AG09309 (cell line): ENCODE results near the gene FAM110C.
"Not testable (repeated sequence)": the region's sequence is repeated elsewhere in the genome, so short reads cannot be mapped to it uniquely, and the experiment has no call there.

Experiments used
- DNase-seq: peaks from one replicate; pipeline ENCODE4 v3.0.0-alpha.2; 2010; ENCODE audit warnings: low read depth
- H3K4me3 ChIP-seq: 2 replicates; pipeline ENCODE4 v1.5.1; 2011; ENCODE audit warnings: mild to moderate bottlenecking, low read depth, low read length, moderate library complexity; ENCODE audit not compliant: control insufficient read depth
- TF ChIP-seq, protein P1 (sequence below): IDR thresholded peaks from 2 replicates; pipeline ENCODE4 v1.5.1; 2011; ENCODE audit warnings: mild to moderate bottlenecking, low read depth, low read length, inconsistent platforms; ENCODE audit not compliant: insufficient read depth, control insufficient read depth; ENCODE audit errors: missing control alignments

Gene FAM110C

DNA sequence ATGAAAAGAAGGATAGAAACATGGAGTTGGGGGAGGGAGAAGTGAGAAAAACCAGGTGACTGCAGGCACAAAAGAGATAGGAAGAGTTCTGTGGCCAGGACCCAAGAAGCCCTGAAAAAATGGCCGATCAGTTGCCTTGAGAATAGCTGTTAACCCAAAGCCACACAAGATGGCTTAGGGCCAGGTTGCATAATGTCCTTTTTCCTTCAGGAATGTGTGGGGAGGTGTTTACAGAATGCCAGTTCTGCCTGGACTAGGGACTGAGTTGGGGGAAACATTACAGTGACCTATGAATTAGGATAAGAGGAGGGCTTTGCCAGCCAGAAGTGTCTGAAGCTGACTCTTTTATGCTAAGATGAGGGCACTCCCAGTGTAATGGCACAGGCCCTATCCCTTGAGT is 17.1 kb downstream of the FAM110C start:
- no peak for DNase-seq
- TF ChIP-seq, protein P1, sequence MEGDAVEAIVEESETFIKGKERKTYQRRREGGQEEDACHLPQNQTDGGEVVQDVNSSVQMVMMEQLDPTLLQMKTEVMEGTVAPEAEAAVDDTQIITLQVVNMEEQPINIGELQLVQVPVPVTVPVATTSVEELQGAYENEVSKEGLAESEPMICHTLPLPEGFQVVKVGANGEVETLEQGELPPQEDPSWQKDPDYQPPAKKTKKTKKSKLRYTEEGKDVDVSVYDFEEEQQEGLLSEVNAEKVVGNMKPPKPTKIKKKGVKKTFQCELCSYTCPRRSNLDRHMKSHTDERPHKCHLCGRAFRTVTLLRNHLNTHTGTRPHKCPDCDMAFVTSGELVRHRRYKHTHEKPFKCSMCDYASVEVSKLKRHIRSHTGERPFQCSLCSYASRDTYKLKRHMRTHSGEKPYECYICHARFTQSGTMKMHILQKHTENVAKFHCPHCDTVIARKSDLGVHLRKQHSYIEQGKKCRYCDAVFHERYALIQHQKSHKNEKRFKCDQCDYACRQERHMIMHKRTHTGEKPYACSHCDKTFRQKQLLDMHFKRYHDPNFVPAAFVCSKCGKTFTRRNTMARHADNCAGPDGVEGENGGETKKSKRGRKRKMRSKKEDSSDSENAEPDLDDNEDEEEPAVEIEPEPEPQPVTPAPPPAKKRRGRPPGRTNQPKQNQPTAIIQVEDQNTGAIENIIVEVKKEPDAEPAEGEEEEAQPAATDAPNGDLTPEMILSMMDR, result no peak
- H3K4me3 ChIP-seq, result no peak overlapping the region

DNA sequence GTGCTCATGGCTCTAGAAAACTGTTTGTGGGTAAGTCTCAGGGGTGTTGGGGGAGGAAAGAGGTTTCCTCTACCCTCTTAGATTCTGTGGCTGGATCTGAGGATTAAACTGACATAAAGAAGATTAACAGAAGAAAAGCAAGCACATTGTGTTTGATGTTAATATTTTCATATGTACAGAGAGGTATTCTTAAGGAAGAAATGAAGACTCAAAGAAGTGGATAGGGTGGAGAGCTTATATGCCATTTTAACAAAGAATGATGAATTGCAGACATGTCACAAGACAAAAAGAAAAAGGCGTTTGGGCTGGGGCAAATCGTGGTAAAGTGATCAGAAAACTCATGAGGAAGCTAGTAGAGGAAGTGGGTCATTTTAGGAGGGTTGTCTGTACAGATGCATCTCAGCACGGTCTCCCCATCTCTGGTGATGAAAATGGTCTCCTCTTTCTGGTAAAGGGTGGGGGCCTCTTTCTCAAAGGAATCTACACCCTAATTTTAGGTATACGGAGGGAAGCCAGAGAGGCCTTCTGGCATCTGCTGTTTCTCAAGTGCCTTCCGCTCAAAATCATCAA is 17.8 kb downstream of the FAM110C start:
- TF ChIP-seq, protein P1, result no peak
- no peak overlapping the region for H3K4me3 ChIP-seq
- no peak for DNase-seq

DNA sequence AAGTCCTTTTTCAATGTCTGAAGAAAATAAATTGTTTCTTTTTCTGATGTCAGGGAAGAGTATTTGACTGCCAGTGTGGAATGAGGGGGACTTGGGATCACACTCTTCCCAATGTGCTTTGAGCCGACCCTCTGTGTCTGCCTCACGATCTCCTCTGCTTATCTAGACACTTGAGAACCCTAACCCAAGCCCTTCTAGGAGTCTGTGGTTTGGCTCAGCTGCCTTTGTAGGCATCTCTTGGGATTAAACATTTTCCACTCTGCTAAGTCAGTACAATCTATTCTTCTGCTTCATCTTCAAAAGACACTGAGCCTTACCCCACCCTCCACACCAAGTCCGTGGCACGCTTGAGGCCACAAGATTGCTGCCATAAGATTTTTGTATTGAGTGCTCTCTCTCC is 19.4 kb downstream of the FAM110C start:
- TF ChIP-seq, protein P1, result no peak
- no peak for DNase-seq
- no peak overlapping the region for H3K4me3 ChIP-seq

DNA sequence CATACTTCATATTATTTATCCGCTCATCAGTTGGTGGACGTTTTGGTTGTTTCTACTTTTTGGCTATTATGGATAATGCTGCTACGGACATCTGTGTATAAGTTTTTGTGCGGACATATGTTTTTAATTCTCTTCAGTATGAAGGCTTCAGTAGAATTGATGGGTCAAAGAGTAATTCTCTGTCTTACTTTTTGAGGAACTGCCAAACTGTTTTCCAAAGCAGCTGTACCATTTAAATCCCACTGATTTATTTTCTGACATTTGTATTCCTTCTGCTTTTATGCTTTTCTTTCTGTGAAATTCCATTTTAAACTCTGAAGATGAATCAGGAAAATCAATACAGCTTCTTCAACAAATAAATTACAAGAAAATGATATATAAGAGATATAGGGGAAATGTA is 20.8 kb downstream of the FAM110C start:
- TF ChIP-seq, protein P1, result no peak
- no peak for DNase-seq
- no peak overlapping the region for H3K4me3 ChIP-seq

DNA sequence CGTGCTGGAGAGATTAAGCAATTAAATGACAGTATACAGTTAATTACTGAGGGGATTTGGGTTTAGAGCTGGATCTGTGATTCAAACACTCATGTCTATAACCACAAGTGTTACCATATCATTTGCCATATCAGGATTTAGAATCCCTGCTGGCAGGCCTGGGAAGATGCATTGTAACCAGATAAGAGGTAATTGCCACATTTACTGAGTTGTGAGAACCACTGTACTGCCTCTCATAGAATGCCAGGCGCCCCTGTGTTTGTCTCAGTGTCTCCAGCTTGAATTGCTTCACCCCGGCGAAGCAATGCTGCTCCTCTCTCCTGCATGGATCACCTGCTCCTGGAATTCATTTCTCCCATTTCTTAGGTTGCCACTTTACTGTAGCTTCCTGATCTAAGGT is 21.7 kb downstream of the FAM110C start:
- DNase-seq, H3K4me3 ChIP-seq: not testable (repeated sequence)

DNA sequence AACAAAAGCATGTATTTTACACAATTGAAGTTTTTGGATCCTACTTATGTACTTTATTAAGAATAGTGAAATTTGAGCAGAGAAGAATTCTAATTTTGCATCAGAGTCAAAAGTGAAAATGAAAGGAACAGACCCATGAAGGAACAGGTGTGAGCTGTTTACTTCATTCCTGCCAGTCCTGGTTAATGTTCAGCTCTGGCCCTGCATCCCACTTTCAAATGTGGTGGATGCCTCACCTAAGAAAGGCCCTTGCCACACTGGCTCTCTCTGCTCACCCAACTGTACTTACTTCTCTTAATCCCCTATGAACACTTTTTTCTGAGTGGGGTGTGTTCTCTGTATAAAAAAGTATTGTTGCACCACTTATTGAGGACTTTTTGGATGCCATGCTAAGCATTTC is 22.2 kb downstream of the FAM110C start:
- TF ChIP-seq, protein P1, result no peak
- DNase-seq, result no peak
- no peak overlapping the region for H3K4me3 ChIP-seq

DNA sequence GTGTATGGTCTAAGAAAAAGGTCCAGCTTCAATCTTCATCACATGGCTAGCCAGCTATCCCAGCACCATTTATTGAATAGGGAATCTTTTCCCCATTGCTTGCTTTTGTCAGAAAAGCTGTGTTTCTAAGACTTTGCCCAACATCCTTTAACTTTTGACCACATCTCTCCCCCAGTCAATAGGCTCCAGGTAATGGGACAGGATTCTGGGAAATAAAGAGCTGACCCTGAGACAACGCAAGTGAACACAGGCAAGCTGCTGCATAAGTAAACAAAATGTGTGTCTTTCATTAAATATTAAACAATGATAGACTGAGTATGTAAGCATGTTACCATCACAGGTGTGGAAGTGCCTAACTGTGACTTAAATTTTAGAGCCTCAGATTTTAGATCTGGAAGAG is 23.0 kb downstream of the FAM110C start:
- no peak overlapping the region for H3K4me3 ChIP-seq
- DNase-seq, result no peak

DNA sequence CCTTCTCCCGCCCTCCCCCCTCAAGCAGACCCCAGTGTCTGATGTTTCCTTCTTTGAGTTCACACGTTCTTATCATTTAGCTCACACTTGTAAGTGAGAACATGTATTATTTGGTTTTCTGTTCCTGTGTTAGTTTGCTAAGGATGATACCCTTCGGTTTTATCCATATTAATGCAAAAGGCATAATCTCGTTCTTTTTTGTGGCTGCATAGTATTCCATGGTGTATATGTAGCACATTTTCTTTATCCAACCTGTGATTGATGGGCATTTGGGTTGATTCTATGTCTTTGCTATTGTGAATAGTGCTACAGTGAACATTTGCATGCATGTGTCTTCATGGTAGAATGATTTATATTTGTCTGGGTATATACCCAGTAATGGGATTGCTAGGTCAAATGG is 24.1 kb downstream of the FAM110C start:
- not testable (repeated sequence) for DNase-seq, H3K4me3 ChIP-seq

More for the DNA sequence above, 23.0 kb downstream of the FAM110C start:
- TF ChIP-seq, protein P1, result no peak

DNA sequence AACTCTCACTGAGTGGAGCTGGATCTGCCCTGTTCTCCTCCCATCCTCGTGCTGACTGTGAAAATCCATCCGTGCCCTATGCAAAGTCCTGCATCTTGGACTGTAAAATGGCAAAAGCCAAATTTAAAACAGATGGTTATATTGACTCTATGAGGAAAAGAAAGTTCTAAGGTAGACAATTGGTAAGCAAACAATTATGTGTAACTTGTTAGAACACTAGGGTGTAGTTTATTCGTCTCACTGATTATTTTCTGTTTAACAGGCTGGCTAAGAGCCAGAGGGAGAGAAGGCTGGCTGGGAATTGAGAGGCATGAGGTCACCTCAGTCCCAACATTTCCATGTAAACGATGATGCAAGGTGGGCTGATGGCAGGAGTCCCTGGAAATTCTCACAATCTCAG is 26.0 kb downstream of the FAM110C start:
- not testable (repeated sequence) for H3K4me3 ChIP-seq, DNase-seq
